ENCODE data around the gene TTLL7.
"Not testable (repeated sequence)": the region's sequence is repeated elsewhere in the genome, so short reads cannot be mapped to it uniquely, and the experiment has no call there.

TTLL7 gene

GRCh38 chr1:83928396-83928795 lies 70.5 kb downstream of the TTLL7 start:
- Mint-ChIP-seq H3K9me3 (no peaks in the 10 kb centered on the region), H3K27ac (no peak overlapping the region), H3K36me3 (ENCODE audit: low read depth) (no peaks in the 10 kb centered on the region), H3K27me3 (peaks cover 7% of the 10 kb centered on the region), H3K4me3 (no peak overlapping the region), H3K4me1 (no peaks in the 10 kb centered on the region)
- no peak for DNase-seq
- ATAC-seq = no peak

DNA sequence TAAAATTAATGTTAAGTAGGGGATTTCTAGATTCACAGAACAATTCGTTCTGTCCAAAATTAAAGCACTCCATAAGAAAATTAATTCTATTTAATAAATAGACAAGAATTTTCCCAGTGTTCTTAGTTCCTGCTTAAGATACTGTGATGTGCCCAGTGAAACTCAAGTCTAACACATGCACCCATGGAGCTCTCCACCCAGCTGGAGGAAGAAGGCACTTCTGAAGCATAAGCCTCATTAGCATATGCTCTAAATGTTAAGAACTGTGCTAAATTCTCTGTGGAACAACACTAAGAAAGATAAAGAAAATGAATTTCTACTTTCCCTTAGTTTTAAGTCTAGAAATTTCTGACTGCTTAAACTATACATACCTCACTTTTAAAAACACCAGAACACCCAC lies 71.2 kb downstream of the TTLL7 start:
- H3K9me3 Mint-ChIP-seq = no peaks in the 10 kb centered on the region
- H3K4me1 Mint-ChIP-seq = no peaks in the 10 kb centered on the region
- no peak overlapping the region for H3K27ac Mint-ChIP-seq
- no peak overlapping the region for H3K4me3 Mint-ChIP-seq
- DNase-seq (no peak), ATAC-seq (no peak)
- H3K27me3 Mint-ChIP-seq = peaks cover 7% of the 10 kb centered on the region
- H3K36me3 Mint-ChIP-seq (ENCODE audit: low read depth) = no peaks in the 10 kb centered on the region

GRCh38 chr1:83927061-83927460 lies 71.9 kb downstream of the TTLL7 start:
- no peaks in the 10 kb centered on the region for H3K36me3 Mint-ChIP-seq (ENCODE audit: low read depth)
- H3K27me3 Mint-ChIP-seq = peaks cover 7% of the 10 kb centered on the region
- no peak overlapping the region for H3K4me3 Mint-ChIP-seq
- ATAC-seq (no peak), DNase-seq (no peak)
- no peaks in the 10 kb centered on the region for H3K4me1 Mint-ChIP-seq
- no peaks in the 10 kb centered on the region for H3K9me3 Mint-ChIP-seq
- no peak overlapping the region for H3K27ac Mint-ChIP-seq

DNA sequence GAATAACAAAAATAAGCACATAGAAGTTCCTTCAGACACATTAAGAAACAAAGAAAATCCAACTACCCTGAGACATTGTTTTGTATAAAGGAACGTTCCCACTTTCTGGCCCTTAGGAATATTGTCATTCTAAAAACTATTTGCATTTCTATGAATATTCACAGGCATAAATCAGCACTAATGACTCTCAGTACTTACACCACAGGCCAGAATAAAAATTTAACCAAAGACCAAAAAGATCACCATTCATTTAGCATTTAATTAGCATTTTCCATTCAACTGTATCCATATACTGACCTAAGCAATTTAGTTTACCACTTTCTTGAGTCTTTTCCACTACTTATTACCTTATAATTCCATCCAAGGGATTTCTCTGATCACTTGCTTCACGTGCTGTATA lies 75.4 kb downstream of the TTLL7 start:
- Mint-ChIP-seq H3K9me3 (no peaks in the 10 kb centered on the region), H3K36me3 (ENCODE audit: low read depth) (no peaks in the 10 kb centered on the region), H3K4me1 (no peaks in the 10 kb centered on the region), H3K27ac (no peak overlapping the region), H3K27me3 (no peaks in the 10 kb centered on the region), H3K4me3 (no peak overlapping the region)
- ATAC-seq = no peak
- DNase-seq = no peak

DNA sequence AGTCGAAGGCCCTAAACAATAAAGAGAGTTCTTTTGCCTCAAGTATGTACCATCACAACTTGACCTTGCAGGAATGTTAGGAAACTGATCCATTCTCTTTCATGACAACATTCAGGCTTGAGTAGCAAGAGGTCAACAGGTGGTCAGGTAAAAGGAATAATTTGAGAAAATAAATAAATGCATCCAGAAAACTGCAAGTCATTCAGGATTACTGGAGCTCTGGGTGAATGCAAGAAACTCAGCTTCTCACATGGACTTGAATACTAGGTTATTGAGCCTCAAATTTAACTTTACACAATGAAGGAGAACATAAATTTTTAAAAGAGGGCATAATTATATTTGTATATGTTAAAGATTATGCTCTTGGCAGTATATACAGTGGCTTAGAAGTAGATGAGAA lies 76.5 kb downstream of the TTLL7 start:
- H3K4me1 Mint-ChIP-seq = no peaks in the 10 kb centered on the region
- ATAC-seq = no peak
- H3K27ac Mint-ChIP-seq = no peak overlapping the region
- H3K9me3 Mint-ChIP-seq = no peaks in the 10 kb centered on the region
- no peak overlapping the region for H3K4me3 Mint-ChIP-seq
- DNase-seq = no peak
- no peaks in the 10 kb centered on the region for H3K27me3 Mint-ChIP-seq
- H3K36me3 Mint-ChIP-seq (ENCODE audit: low read depth) = no peaks in the 10 kb centered on the region

- Mint-ChIP-seq H3K27me3 (peaks cover 2% of the 10 kb centered on the region), H3K4me3 (no peak overlapping the region), H3K9me3 (no peaks in the 10 kb centered on the region), H3K27ac (no peak overlapping the region), H3K4me1 (no peaks in the 10 kb centered on the region), H3K36me3 (ENCODE audit: low read depth) (no peaks in the 10 kb centered on the region)
- no peak for ATAC-seq
- no peak for DNase-seq
Measured at GRCh38 chr1:83920320-83920719, 78.6 kb downstream of the TTLL7 start.

DNA sequence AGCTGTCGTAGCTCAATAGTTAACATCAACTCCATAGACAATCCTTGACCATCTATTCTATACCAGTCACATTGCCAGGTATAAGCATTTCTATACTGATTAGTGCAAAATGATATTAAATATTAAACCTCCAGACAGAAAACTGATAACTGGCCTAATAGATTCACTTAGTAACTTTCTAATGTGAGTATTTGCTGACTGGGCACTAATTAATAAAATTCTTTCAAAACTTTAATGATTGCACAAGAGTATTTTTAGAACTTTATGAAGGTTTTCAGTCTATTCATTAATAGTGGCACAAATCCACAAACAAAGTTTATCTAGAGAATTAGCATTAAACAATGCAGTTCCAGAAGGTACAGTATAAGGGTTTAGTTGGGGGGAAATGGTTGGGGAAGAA lies 79.1 kb downstream of the TTLL7 start:
- no peak for DNase-seq

GRCh38 chr1:83918688-83919285 lies 80.1 kb downstream of the TTLL7 start:
- peaks cover 4% of the 10 kb centered on the region for H3K9me3 Mint-ChIP-seq
- H3K4me3 Mint-ChIP-seq = no peak overlapping the region
- no peaks in the 10 kb centered on the region for H3K36me3 Mint-ChIP-seq (ENCODE audit: low read depth)
- DNase-seq = no peak
- no peaks in the 10 kb centered on the region for H3K4me1 Mint-ChIP-seq
- no peak overlapping the region for H3K27ac Mint-ChIP-seq
- no peak for ATAC-seq
- peaks cover 12% of the 10 kb centered on the region for H3K27me3 Mint-ChIP-seq

More for the DNA sequence above, 79.1 kb downstream of the TTLL7 start:
- H3K4me3 Mint-ChIP-seq = no peak overlapping the region
- peaks cover 4% of the 10 kb centered on the region for H3K27me3 Mint-ChIP-seq
- H3K4me1 Mint-ChIP-seq = no peaks in the 10 kb centered on the region
- no peak for ATAC-seq
- H3K27ac Mint-ChIP-seq = no peak overlapping the region
- H3K36me3 Mint-ChIP-seq (ENCODE audit: low read depth) = no peaks in the 10 kb centered on the region
- H3K9me3 Mint-ChIP-seq = peaks cover 1% of the 10 kb centered on the region

DNA sequence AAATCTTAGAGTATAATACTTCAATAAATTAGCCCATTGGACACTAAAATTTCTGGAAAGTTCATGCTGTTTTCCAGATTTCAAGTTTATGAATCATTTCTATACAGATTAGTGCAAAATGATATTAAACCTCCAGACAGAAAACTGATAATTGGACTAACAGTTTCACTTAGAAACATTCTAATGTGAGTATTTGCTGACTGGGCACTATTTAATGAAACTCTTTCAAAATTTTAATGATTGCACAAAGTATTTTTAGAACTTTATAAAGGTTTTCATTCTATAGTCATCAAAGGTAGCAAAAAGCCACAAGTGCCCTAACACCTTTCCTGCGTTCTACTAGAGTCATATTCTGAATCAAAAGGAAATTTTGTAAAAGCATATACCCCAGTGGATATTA lies 81.0 kb downstream of the TTLL7 start:
- H3K27ac Mint-ChIP-seq = no peak overlapping the region
- H3K27me3 Mint-ChIP-seq = peaks cover 12% of the 10 kb centered on the region

GRCh38 chr1:83916094-83916493 lies 82.8 kb downstream of the TTLL7 start:
- peaks cover 14% of the 10 kb centered on the region for H3K27me3 Mint-ChIP-seq
- not testable (repeated sequence) for ATAC-seq; H3K9me3 Mint-ChIP-seq; H3K36me3 Mint-ChIP-seq (ENCODE audit: low read depth); H3K4me1 Mint-ChIP-seq; H3K27ac Mint-ChIP-seq; H3K4me3 Mint-ChIP-seq; DNase-seq

More for the DNA sequence above, 81.0 kb downstream of the TTLL7 start:
- Mint-ChIP-seq H3K4me1 (no peaks in the 10 kb centered on the region), H3K9me3 (peaks cover 4% of the 10 kb centered on the region), H3K4me3 (no peak overlapping the region), H3K36me3 (ENCODE audit: low read depth) (no peaks in the 10 kb centered on the region)
- DNase-seq (no peak), ATAC-seq (no peak)

GRCh38 chr1:83912876-83913275 lies 86.1 kb downstream of the TTLL7 start:
- ATAC-seq = no peak

DNA sequence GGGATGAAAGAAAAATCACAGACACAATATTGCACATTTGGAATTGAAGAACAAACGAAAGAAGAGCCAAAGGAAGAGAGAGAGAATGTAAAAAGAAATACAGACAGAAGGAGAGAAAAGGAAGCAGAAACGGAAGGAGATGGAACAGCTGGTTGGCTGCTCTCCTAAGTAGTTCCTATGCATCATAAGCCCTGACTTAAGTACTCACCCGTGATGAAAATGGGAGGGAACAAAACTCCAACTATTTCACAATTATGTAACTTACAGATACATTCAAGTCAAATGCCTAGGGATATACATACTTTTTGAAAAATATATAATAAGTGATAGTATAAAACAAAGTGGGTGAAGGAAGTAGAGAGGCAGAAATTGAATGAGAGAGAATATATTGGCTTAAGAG lies 88.5 kb downstream of the TTLL7 start:
- Mint-ChIP-seq H3K27me3 (peaks cover 23% of the 10 kb centered on the region), H3K36me3 (ENCODE audit: low read depth) (no peaks in the 10 kb centered on the region), H3K4me1 (no peaks in the 10 kb centered on the region), H3K27ac (no peak overlapping the region), H3K9me3 (peaks cover 4% of the 10 kb centered on the region), H3K4me3 (no peak overlapping the region)
- DNase-seq = no peak
- ATAC-seq = no peak

More at GRCh38 chr1:83912876-83913275, 86.1 kb downstream of the TTLL7 start:
- Mint-ChIP-seq H3K27ac (no peak overlapping the region), H3K36me3 (ENCODE audit: low read depth) (no peaks in the 10 kb centered on the region), H3K9me3 (peaks cover 4% of the 10 kb centered on the region), H3K27me3 (peaks cover 23% of the 10 kb centered on the region), H3K4me1 (no peaks in the 10 kb centered on the region), H3K4me3 (no peak overlapping the region)
- no peak for DNase-seq

DNA sequence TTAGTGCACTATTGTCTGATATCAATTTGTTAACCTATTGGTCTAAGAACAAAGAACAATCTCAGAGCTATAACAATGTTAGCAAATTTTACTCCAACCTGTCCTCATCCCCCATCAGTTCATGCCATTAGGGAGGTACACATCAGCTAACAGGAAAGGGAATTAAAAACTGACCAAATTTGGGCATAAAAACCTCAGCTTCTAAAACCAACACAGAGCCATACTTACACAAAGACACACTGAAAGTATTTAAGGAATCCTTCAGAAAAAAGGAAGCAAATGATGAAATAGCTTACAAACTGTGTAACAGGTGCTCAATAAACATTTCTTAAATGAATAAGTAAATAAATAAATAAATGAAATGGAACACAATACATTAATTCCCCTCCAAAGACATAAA lies 89.2 kb downstream of the TTLL7 start:
- Mint-ChIP-seq H3K9me3 (peaks cover 1% of the 10 kb centered on the region), H3K4me3 (no peak overlapping the region), H3K36me3 (ENCODE audit: low read depth) (no peaks in the 10 kb centered on the region), H3K27ac (no peak overlapping the region), H3K27me3 (peaks cover 20% of the 10 kb centered on the region), H3K4me1 (no peaks in the 10 kb centered on the region)
- DNase-seq (no peak), ATAC-seq (no peak)

DNA sequence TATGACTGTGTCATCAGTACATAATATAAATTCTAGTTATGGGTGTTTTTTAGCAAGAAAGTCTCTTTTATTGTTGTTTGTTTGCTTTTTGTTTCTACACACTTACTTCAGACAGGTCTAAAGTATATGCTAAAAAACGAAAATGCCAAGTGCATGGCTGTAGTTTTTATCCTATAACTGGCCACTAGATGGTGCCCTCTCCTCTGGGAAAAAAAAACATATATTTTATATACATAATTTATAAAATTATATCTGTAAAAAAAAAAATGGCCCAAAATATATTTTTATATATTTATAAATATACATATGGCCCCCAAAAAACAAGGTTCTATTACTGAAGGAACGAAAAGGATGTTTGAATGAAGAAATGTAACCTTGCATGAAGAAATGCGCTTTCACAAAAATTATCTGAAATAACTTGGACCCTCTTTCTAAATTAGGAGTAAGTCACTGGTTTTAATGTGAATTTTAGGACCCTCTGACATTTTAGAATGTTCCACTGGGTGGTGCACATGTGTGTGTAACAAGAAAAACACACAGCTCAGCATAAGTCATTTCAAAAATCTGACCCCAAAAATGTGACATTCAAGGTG lies 93.5 kb downstream of the TTLL7 start:
- no peak overlapping the region for H3K27ac Mint-ChIP-seq
- ATAC-seq (no peak), DNase-seq (no peak)
- H3K9me3 Mint-ChIP-seq = no peaks in the 10 kb centered on the region
- no peaks in the 10 kb centered on the region for H3K4me1 Mint-ChIP-seq
- H3K4me3 Mint-ChIP-seq = no peak overlapping the region
- no peaks in the 10 kb centered on the region for H3K36me3 Mint-ChIP-seq (ENCODE audit: low read depth)
- H3K27me3 Mint-ChIP-seq = peaks cover 10% of the 10 kb centered on the region

- no peak for ATAC-seq
- no peak overlapping the region for H3K4me3 Mint-ChIP-seq
- H3K4me1 Mint-ChIP-seq = no peaks in the 10 kb centered on the region
- H3K9me3 Mint-ChIP-seq = no peaks in the 10 kb centered on the region
- no peak for DNase-seq
- H3K36me3 Mint-ChIP-seq (ENCODE audit: low read depth) = no peaks in the 10 kb centered on the region
- no peak overlapping the region for H3K27ac Mint-ChIP-seq
- H3K27me3 Mint-ChIP-seq = peaks cover 2% of the 10 kb centered on the region
Measured at GRCh38 chr1:83901547-83902155, 97.3 kb downstream of the TTLL7 start.
